ENCODE measurements around the gene HPS3. TPM values are rescaled to one million over a fixed set of nuclear protein-coding genes. Genes with fewer than 3 reads are reported as not detected.

The HPS3 gene
- polyA plus RNA-seq, 2 of the 4 experiments (the other 2 are of a cell fraction), result 28.4 to 48.0 TPM

DNA sequence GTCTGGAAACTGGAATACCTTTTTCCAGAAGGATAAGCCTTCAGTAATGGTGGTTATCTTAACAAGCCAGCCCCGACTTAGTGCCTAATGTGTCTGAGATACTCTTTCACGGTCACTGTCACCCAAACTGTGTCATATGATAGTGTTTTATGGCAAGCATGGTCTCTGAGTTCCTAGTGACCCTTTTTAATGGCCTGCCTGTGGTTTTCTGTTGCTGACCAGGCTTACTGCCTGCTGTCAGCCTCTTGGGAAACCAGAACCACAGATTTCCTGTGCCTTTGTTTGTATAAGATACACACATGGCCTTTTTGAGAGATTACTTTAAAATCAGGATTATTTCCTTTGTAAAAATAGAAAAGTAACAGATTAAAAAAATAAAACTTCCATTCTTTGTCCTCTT lies 22.4 kb downstream of the HPS3 start:
- no peak for TF ChIP-seq NFE2L2 (conservative IDR thresholded peaks at IDR 0.05; ENCODE audit: low read length)
- no peak for TF ChIP-seq MAZ (IDR thresholded peaks at IDR 0.05; ENCODE audit: borderline replicate concordance, low read depth, low read length)
- TF ChIP-seq, protein P1, sequence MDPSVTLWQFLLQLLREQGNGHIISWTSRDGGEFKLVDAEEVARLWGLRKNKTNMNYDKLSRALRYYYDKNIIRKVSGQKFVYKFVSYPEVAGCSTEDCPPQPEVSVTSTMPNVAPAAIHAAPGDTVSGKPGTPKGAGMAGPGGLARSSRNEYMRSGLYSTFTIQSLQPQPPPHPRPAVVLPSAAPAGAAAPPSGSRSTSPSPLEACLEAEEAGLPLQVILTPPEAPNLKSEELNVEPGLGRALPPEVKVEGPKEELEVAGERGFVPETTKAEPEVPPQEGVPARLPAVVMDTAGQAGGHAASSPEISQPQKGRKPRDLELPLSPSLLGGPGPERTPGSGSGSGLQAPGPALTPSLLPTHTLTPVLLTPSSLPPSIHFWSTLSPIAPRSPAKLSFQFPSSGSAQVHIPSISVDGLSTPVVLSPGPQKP (IDR thresholded peaks at IDR 0.05; ENCODE audit: low read depth, low read length), result no peak
- TF ChIP-seq NPAS2 (CRISPR knock-in tag; IDR thresholded peaks at IDR 0.05; ENCODE audit: borderline replicate concordance), result no peak
- 91% methylated on average over 2 of the region's 2 CpGs for WGBS (ENCODE audit: missing lambda C conversion rate)
- Histone ChIP-seq H3K27ac (no peak overlapping the region), H3K9me3 (no peaks in the 10 kb centered on the region), H3K4me1 (no peaks in the 10 kb centered on the region), H3K4me2 (no peak overlapping the region), H3K4me3 (no peak overlapping the region)
- POLR2A ChIA-PET, result no interaction called here
- ATAC-seq, result no peak
- CTCF ChIA-PET, result interaction anchor here (0.6 to 1.1 kb wide), 4 partner anchors 9 to 1759 kb away, joined by 3 to 4 read pairs (median 4); no protein-coding TSS in a partner anchor
- no peak for DNase-seq (ENCODE audit: low read depth in 1 of 2, low spot score in 1 of 2)
- no peak for FAIRE-seq

GRCh38 chr3:149152420-149152819 lies 23.0 kb downstream of the HPS3 start:
- ATAC-seq, result no peak
- H3K9me3 ChIP-seq, result no peaks in the 10 kb centered on the region
- ChIA-PET POLR2A (no interaction called here), CTCF (interaction anchor here (1.1 to 1.5 kb wide), 2 partner anchors 32 to 197 kb away, joined by 4 to 5 read pairs; no protein-coding TSS in a partner anchor)
- no peak overlapping the region for H3K4me3 ChIP-seq
- no peak for FAIRE-seq
- H3K4me1 ChIP-seq, result no peaks in the 10 kb centered on the region
- peak; percentile 16 for TF ChIP-seq MAFK (IDR thresholded peaks at IDR 0.05; ENCODE audit: partially characterized antibody)
- TF ChIP-seq HOXB13 (CRISPR knock-in tag; IDR thresholded peaks at IDR 0.05; ENCODE audit: low read depth), result no peak
- TF ChIP-seq NR3C1 (IDR thresholded peaks at IDR 0.05), result no peak
- no peak for TF ChIP-seq FOSL2 (IDR thresholded peaks at IDR 0.05)
- no peak for TF ChIP-seq FOSL2 (CRISPR knock-in tag; IDR thresholded peaks at IDR 0.05)
- no peak for TF ChIP-seq RCOR1 (IDR thresholded peaks at IDR 0.05; ENCODE audit: low read depth, low read length)
- no peak overlapping the region for H3K4me2 ChIP-seq
- WGBS (ENCODE audit: missing lambda C conversion rate), result 76% methylated on average over 2 of the region's 2 CpGs
- H3K27ac ChIP-seq, result no peak overlapping the region
- no peak for DNase-seq (ENCODE audit: low read depth in 1 of 2, low spot score in 1 of 2)

DNA sequence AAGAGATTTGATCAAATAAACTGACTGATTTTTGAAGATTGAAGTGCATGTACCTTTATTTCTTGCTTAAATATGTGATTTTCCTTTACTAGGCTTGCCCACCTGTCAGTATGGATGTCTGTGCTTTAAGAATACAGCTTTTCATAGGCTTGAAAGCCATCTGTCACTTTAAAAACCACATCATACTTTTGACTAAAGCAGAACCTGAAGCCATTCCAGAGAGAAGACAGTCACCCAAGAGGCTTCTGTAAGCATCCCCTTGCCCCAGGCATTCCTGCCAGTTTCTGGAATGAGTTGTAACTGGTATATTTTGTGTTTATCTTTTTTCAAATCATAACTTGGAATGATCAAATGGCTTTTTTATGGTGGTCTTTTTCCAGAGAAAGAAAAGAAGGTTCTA lies 24.0 kb downstream of the HPS3 start:
- no peaks in the 10 kb centered on the region for H3K4me1 ChIP-seq
- no peak for FAIRE-seq
- no peak for ATAC-seq
- no peak overlapping the region for H3K4me3 ChIP-seq
- TF ChIP-seq NFE2L2 (conservative IDR thresholded peaks at IDR 0.05; ENCODE audit: low read length), result no peak
- TF ChIP-seq TP53 (CRISPR knock-in tag; IDR thresholded peaks at IDR 0.05), result no peak
- TF ChIP-seq SMC3 (IDR thresholded peaks at IDR 0.05), result no peak
- TF ChIP-seq PBX3 (IDR thresholded peaks at IDR 0.05), result no peak
- no peak for TF ChIP-seq PHF8 (IDR thresholded peaks at IDR 0.05; ENCODE audit: borderline replicate concordance, low read depth)
- no peak for TF ChIP-seq RFX5 (IDR thresholded peaks at IDR 0.05)
- TF ChIP-seq HDAC2 (IDR thresholded peaks at IDR 0.05), result no peak
- ChIA-PET CTCF (interaction anchor here (1.5 kb wide), 1 partner anchor 33 kb away, joined by 5 read pairs; no protein-coding TSS in a partner anchor), POLR2A (no interaction called here)
- H3K9me3 ChIP-seq, result no peaks in the 10 kb centered on the region
- no peak for DNase-seq (ENCODE audit: low read depth in 1 of 2, low spot score in 1 of 2)
- no peak overlapping the region for H3K4me2 ChIP-seq
- H3K27ac ChIP-seq, result no peak overlapping the region

DNA sequence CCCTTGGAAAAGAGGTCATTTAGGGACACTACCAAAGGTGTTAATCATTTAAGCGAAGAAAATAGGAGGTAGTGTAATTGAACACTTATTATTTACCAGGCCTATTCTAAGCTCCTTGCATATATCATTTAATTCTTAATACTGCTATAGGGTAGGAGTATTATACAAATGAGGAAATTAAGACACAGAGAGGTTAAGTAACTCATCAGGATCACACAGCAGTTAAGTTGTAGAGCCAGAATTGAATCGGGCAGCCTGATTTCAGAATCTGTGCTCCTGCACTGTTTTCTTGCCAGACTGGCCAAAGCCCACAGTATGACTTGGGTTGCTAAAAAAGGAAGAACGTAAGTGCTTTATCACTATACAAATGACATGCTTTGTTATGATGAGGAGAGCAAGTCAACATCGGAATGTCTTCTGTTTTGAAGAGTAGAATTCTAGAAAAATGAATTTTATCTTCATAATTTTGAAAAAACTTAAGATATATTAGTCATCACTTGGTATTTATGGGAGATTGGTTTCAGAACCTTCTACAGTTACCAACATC lies 31.4 kb downstream of the HPS3 start:
- 94% methylated on average over 4 of the region's 4 CpGs for WGBS (ENCODE audit: missing lambda C conversion rate)
- Histone ChIP-seq H3K4me3 (no peak overlapping the region), H3K9me3 (no peaks in the 10 kb centered on the region), H3K4me1 (no peaks in the 10 kb centered on the region), H3K4me2 (no peak overlapping the region), H3K27ac (no peak overlapping the region)
- ChIA-PET CTCF (interaction anchor here (0.6 to 1.4 kb wide), 5 partner anchors 10 to 664 kb away, joined by 3 to 6 read pairs (median 3); no protein-coding TSS in a partner anchor), POLR2A (no interaction called here)
- DNase-seq (ENCODE audit: low read depth in 1 of 2, low spot score in 1 of 2) (no peak), FAIRE-seq (no peak), ATAC-seq (no peak)
- TF ChIP-seq ZFP36 (IDR thresholded peaks at IDR 0.05; ENCODE audit: borderline replicate concordance, partially characterized antibody), result peak; percentile 9
- no peak for TF ChIP-seq HMGXB4 (CRISPR knock-in tag; IDR thresholded peaks at IDR 0.05; ENCODE audit: borderline replicate concordance)
